GM12892 (cell line): Measurements from ENCODE around the gene TCIRG1.

Experiments used
- POLR2A ChIP-seq: IDR thresholded peaks from 2 replicates; pipeline ENCODE4 v1.6.1; 2011; ENCODE audit warnings: low read depth, low read length, control low read depth
- POLR2AphosphoS5 ChIP-seq: IDR thresholded peaks from 2 replicates; pipeline ENCODE4 v1.6.1; 2011; ENCODE audit warnings: low read depth, low read length, control low read depth

- TF ChIP-seq POLR2A (no peak), POLR2AphosphoS5 (no peak)
Measured at GRCh38 chr11:68065841-68066240, 27.0 kb downstream of the TCIRG1 start.
